ENCODE results near the gene KCNK10.

KCNK10 gene

DNA sequence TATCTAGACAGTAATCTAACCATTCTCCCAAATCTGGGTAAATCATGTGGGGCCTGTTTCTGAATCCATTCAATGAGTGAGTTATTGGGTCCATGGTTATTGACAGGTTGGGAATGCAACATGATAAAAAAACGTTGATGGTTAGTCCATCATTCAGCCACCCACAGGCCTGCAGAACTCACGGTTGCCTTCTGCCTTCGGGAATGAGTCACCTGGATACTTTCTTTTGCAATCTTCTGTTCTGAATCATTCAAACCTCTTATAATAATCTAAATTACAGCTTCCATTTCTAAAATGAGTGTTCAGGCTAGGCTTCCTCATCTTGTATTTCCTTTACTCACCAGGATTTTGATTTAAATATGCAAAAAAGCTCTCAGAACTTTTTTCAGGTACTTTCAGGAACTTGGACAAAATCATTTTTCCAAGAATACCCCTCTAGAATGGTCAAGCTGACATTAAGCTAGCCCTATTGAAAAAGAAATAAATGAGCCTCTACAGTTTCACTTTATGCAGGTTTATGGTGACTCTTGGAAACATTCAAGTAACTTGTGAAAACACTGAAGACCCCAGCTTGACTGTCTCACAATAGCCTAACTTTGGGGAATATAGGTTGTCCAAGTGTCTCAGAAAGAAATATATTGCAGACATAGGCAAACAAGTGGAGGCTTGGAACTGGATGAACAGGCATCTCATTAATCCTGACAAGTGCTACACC lies 94.4 kb downstream of the KCNK10 start:
- DNase-seq (ENCODE audit: low read depth in 2 of 2): no peak

DNA sequence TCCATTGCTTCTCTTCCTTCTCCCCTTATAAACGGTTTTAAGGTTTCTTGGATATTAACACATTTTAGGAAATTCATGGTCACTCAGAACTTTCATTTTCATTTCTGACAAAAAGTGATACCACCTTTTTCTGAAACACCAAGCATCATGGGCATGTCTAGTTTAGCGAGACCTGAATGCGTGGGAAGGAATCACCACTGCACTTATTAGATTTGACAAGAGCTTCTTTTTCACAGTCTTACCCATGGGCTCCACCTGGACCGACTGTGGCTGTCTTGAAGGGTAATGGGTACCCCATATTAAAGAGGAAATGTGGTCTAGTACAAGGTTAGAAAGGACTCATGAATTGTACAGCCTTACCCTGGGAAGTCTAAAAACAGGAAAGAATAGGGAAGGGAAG lies 95.4 kb downstream of the KCNK10 start:
- DNase-seq (ENCODE audit: low read depth in 2 of 2): no peak

DNA sequence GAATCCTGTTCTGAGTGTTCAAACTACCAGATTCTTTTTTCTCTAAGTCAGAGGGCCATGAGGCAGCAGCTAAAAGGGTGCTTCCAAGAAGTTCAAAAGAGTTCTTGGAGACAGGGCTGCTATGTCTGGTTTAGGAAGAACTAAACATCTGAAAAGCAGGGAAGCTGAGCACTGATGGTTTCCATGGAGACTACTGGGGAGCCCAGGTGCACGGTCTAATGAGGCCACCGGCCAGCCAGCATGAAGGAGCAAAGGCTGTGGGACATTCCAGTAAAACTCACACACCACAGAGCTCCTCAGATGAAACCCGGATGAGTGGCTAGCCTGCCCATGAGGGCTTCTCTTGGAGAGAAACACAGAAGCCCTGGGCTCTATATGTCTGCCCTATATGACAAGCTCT lies 97.3 kb downstream of the KCNK10 start:
- DNase-seq (ENCODE audit: low read depth in 2 of 2): no peak

DNA sequence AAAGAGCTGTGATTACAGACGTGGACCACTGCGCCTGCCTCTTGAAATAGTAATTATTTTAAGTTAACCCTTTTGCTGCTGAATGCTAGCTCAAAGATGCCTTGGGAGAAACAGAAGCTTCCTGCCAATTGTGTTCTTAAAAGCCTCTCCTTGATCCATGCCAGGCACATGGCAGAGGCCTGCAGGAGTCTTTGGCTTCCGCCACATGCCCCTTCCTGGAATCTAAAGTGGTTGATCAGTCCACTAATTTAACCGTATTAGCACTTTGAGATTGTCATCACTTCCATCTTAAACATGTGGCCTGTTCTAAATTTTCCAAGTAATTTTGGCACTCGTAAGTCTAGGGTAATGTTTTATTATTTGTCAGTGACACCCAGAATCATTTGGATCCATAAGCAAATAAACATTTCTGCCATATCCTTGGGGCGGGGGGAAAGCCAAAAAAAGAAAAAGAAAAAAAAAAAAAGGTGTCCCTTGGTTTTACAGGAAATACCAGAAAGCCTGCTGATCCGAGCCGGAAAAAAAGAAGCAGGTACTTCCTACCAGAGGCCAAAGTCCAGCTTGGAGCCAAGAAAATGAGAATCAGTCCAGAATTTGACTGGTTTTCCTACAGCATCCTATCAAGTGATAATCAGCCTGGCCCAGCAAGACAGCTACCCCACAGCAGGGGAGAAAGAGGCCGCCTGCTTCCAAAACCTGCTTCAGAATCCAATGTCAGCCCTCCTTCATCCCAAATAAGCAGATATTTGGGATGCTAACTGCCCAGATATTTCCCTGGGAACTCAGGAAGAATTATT lies 104.8 kb downstream of the KCNK10 start:
- DNase-seq (ENCODE audit: low read depth in 2 of 2): no peak

DNA sequence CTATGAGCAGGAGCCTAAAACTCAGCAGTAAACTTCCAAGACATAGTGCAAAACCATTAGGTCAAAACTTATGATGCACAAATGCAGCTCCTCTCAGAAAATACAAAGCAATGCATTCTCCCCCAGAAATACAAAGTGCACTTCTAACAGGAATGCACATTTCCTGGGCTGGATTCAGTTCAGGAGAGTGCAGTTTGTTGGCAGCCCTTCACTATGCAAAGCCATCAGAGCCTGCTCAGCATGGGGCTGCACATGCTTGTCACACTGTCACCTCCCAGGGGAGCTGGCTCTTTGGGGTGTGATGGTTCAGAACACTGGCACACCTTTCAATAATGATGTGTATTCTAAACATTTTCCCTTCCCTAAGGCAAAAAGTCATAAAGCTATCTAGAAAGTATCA lies 110.4 kb downstream of the KCNK10 start:
- DNase-seq (ENCODE audit: low read depth in 2 of 2): no peak

DNA sequence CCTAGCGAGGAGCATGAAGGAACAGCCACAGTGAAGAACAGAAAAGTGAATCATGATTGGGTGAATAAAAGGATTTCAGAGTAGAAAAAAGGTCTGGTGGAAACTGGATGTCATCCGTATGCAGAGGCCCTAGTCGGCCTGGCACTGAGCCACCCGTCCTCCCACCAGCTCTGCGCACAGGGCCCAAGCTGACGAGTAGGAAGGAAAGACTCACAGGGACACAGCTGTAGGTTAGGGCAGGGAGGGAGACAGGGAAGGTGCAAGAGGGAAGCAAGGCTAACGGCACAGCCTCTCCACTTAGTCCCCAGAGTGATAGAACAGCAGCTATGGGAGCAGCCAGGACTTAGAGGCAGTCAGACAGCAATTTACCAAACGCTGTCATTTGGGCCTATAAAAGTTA lies 112.6 kb downstream of the KCNK10 start:
- no peak for DNase-seq (ENCODE audit: low read depth in 2 of 2)

DNA sequence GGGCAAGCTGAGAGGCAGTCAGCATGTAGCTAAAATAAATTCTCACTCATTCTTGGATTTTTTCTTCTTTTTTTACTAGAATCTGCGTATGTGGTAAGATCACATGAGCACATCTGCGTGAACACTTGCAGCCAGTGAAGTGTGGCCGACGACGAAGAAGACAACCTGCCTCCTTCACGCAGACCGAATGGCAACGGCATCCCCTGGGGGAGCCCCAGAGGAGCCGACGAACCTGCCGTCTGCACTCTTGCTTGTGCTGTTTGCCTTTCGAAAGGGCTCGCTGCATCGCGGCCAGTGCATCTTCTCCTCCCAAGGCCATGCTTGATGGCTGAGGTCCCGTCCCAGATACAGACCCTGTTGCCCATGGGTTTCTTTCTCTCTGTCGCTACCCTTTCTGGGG lies 113.8 kb downstream of the KCNK10 start:
- DNase-seq (ENCODE audit: low read depth in 2 of 2): no peak

DNA sequence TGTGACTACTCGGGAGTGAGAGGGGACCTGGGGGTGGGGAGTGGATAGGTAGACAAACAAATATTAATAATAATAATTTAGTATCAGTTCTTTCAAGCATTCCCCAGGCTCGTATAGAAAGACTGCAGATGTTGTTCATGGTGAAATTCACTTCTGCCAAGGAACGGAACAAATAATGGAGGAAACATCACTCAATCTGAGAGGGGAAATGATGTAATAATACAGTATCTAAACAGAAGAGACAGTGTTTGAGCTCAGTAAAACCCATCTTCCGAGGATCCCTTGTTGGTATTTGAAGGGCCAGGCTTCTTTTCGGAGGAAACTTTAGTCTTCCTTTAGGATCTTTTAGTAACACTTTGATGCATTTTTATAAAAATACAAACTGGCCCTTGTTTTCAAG lies 114.2 kb downstream of the KCNK10 start:
- no peak for DNase-seq (ENCODE audit: low read depth in 2 of 2)

DNA sequence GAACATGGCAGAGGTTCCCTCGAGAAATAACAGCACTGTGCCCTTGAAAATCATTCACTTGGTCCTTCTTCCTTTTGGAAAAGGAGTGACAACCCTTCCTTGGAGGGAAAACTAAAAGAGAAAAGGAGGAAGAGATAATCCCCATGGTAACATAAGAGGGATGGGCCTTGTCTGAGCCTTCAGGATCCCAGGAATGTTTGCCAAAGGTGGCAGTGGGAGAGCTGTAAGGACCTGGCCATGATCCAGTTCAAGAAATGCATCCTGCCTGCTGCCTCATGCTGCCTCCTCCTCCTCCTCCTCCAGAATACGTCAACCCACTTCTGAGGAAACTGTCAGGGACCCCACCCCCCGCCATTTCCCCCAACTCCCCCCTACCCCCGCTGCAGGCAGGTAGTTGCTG lies 118.8 kb downstream of the KCNK10 start:
- no peak for DNase-seq (ENCODE audit: low read depth in 2 of 2)

DNA sequence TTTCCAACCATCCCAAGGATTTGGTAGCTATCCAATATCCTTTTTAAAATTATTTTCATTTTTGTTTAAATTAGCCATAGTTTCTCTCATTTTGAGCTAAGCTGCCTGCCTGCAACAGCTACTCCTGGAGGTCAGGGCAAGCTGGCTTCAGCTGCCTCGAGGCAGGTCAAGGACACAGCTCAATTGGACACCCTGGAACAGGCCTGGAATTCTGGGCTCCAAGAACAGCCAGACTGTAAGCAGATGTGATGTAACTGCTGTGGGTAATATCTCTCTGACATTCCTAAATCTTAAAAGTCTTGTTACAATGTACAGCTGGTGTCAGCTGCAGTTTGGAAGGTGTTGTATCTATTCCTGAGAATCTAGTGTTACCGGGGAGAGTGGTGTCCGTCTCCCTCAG lies 119.8 kb downstream of the KCNK10 start:
- no peak for DNase-seq (ENCODE audit: low read depth in 2 of 2)

DNA sequence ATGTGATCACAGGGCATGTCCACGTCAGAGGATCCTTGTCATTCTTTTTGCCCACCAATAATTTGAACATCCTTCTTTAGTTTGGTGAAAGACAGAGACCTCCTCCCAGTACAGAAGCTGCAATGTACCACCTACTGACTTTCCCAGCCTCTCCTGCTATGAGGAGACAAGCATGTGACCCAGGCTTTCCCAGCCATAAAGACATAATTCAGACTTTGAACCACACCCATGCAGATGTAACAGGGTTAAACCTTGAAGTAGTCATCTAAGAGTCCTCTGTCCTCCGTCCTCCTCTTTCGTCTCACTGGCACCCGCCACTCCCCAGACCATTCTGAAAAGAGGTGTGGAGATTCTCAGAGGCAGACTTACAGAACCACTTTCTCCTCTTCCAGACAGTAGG lies 120.8 kb downstream of the KCNK10 start:
- no peak for DNase-seq (ENCODE audit: low read depth in 2 of 2)

DNA sequence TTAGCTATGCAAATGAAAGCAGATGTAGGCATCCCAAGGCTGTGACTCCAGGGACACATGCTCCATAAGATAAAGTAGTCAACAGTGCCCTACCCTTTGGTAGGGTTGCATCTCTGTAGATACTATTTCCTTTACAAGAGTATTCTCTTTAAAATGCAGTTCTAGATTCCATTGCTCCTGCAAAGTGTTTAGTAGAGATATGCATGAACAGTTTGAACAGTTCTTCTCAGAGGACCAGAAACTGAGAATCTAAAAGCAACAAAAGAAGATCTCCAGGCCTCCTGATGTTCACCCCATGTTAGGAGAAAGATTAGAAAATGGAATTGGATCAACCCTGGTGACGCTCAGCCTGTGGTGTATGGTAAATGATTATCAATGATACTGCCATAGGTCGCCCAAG lies 121.2 kb downstream of the KCNK10 start:
- no peak for DNase-seq (ENCODE audit: low read depth in 2 of 2)

DNA sequence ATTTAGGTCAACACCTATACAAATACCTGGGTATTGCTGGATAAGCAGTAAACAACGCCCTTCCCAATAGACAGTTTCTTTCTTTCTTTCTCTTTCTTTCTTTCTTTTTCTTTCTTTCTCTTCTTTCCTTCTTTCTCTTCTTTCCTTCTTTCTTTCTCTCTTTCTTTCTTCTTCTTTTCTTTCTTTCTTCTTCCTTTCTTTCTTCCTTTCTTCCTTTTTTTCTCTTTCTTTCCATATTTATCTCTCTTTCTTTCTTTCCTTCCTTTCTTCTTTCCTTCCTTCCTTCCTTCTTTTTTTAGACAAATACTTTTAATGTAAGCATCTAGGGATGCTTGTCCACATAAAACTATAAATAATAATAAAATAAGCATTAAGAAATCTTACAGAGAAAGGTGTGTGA lies 123.2 kb downstream of the KCNK10 start:
- DNase-seq (ENCODE audit: low read depth in 2 of 2): no peak

DNA sequence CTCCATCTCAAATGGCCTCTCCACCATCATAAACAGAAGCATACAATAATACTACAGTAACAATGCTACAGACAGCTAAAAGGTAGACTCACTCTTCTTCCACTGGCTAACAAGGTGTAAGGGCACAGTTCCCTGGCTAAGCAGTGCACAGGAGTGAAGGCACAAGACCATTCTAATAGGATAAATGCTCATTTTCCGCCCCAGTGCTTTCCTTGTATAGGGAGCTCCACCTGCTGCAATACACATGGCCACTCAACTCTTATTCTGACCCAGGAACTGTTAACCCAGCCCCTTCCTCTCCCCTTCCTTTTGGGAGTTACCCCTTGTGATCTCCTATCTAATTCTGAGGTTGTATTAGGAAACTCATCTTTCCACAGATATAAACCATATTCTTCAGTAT lies 124.6 kb downstream of the KCNK10 start:
- no peak for DNase-seq (ENCODE audit: low read depth in 2 of 2)

DNA sequence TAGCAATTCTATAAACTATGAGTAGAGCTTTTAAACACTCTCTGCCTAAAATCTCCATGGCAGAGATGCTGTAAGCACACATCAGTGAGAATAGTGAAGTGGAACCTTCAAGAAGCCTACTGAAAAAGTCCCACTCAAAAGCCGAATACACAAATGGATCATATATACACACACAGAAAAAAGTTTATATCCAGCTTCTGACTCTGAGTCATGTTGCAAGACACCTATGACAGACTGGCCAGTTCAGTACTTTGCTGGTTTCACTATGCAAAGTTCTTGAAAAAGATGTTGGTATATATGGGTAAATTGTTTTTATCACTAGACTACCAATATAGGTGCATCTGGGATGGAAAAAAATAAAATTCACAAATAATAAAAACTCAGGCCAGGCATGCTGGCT lies 126.1 kb downstream of the KCNK10 start:
- DNase-seq (ENCODE audit: low read depth in 2 of 2): no peak

DNA sequence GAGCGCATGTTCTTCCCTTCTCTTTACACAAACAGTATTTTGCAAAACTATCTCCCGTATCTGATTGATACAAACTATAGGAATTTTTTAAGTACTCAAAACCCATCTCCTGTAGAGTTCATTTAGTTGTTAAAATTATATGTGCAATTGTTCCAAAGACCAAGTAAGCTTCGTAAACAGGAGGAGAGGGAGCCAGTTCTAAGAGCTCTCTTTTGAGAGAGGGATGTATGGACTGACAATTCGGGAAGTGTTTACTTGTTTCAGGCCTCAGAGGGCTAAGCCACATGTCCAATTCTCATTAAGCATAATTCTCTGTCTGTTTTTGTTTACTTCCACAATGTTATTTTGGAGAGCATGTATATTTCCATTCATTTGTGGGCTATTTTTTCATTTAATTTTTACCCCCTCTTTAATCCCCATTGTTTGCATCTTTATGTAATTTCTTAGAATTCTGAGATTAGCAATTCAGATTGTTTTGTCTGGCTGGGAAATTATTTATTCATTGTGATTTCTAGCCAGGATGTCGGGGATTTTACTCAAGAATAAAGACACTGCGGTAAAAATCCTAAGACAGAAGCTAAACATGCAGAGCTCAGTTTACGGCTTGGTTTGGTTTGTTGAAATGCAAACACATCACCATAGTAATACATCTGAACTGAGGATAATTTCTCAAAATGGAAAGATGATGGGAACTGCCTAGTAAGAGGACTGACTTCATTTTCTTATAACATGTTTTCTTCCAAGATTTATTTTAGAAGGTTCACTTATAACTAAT lies 126.8 kb downstream of the KCNK10 start:
- DNase-seq (ENCODE audit: low read depth in 2 of 2): no peak

DNA sequence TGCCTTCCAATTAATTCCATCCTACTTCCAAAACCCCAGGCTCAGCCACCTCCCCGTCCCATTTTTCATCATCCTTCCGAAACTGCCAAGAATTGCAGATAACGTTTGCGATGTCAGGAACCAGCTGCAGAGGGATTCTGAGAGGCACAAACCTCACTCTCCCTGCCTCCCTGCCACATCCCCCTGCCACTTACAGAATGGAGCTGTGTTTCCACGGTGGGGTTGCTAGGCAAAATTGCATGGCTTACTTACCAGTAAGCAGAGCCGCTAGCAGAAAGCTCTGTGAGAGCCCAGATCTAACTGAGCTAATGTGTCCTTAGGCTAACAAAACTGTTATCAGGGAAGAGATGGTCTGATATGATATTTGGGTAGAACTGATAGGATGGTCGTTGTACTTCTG lies 127.4 kb downstream of the KCNK10 start:
- DNase-seq (ENCODE audit: low read depth in 2 of 2): no peak

DNA sequence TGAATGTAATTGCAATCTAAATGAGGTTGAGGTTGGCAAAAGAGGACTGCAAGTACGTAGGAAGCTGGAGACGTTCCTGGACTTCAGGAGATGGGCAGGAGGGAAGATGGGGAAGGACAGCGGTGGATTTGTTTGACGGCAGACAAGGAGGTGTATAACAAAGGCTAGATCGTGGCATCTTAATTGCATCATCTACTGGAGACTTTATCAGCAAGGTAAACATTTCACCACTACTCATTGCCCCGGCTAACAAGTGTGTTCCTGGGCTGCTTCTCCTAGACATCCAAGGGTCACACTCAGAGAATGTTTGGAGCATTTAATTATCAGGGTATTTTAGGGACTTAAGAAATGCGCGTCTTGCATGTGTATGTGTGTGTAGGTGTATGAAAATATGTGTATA lies 128.5 kb downstream of the KCNK10 start:
- DNase-seq (ENCODE audit: low read depth in 2 of 2): no peak

DNA sequence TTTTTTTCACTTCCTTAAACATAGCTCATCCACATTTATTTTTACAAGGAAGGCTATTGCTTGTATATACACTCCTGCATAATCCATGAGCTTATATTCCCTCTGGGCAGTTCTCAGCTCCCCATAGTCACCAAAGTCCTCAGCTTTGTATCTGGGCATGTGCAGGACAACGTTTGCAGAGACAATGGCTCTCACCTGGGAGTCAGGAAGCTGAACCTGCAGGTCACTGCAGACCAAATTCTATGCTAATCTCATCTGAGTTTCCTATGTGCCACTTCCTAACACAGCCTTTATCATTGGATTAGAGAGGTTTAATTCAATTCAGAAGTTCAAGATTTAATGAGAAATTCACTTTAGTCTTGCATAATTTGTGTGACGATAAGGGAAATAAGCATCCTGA lies 131.5 kb downstream of the KCNK10 start:
- no peak for DNase-seq (ENCODE audit: low read depth in 2 of 2)

DNA sequence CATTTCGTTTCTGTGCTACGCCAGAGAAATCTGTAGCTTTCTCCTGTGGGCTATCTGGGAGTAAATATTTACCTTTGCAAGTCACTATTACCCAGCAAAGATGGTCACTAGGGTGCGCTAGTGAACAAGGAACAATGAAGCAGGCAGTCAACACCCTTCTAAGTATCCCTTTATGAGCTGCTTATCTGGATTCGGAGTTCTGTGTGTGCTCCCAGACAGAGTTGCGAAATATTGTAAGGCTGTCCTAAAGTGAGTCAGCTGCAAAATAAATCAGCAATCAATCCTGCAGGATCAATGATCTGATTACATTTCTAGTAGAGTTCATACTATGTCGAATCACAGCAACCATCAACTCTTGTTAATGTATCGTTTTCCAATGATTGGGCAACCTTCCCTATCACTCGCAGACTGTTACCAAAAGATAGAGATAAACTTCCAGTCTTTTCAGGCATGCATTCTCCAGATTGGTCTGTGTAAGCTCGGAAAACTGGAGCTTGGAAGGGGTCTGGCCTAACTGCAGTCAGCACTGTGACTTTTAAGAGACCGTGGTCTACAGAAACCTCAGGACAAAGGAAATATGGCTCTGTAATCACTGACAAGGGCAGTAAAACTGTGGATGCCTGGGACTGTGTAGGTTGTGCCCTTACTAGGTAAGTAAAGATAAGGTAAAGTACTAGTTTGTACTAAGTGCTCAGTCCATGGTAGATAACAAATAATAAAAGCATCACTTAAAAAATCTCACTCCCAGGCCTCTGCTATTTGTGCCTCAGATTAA lies 133.5 kb downstream of the KCNK10 start:
- peak in 1 of 2 donors; percentile 26 for DNase-seq (ENCODE audit: low read depth in 2 of 2)

DNA sequence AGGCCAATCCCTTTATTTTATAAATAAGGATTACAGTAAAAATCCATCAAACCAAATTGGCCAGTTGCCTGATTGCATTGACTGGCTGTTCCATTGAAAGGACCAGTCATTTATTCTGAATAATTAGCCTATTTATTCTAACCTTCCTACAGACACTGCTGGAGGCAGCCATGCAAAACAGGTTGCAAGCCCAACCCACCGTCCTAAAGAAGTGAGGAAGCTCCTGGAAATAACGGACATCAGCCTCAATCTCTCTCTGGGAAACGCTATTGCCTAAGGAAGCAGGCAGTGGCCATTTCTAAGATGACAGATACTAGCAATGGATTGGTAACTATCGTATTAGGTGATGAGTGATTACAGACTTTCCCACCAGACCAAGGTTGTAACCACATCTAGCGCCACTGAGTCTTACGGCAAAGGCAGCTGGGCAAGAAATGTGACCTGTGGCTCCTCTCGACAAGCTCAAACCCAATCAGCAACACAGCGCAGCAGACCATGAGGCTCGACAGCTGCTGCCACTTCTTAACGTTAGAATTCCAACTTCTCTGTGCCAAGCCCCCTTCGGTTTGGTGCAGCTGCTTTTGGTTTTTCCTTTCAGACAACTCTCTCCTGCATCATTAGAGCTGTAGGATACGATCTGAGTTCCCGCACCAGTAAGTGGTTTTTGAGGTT lies 134.2 kb downstream of the KCNK10 start:
- DNase-seq (ENCODE audit: low read depth in 2 of 2): no peak
